Measurements from ENCODE around the gene AFG1L.
A peak's percentile ranks its signal among the peaks of the same experiment; 100 is the strongest.
"Not testable (repeated sequence)": the region's sequence is repeated elsewhere in the genome, so short reads cannot be mapped to it uniquely, and the experiment has no call there.

The AFG1L gene

DNA sequence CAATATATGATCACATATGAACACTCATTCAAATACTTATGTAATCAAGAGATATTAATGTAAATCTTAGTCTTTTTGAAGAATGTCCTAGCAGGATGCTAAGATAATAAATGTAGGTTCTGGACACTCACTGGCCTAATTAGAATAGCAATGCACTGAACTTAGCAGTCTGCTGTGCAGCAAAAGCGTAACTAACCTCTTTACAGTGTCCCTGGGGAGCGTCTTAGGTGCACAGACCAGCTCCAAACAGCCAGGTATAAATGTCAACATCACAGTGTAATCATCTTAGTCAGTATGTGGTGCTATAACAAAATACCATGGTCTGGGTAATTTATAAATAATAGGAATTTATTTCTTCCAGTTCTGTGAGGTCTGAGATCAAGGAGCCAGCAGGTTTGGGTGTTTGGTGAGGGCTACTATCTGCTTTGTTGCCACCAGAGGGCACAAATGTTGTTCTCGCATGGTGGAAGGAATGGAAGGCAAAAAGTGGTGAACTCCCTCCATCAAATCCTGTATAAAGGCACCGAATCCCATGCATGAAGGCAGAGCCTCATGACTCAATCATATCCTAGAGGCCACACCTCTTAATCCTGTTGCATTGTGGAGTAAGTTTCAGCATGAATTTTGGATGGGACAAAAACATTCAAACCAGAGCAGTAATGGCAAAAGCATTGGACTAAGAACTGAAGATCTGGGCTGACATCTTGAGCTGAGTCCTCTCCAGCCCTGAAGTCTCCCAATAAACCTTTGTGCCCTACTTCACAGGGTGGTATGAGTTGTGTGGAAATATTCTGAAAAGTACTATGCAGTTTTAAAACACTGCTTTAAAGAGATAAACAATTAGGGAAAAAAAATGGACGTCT lies 224.1 kb downstream of the AFG1L start:
- DNase-seq (ENCODE audit: low spot score), result no peak

DNA sequence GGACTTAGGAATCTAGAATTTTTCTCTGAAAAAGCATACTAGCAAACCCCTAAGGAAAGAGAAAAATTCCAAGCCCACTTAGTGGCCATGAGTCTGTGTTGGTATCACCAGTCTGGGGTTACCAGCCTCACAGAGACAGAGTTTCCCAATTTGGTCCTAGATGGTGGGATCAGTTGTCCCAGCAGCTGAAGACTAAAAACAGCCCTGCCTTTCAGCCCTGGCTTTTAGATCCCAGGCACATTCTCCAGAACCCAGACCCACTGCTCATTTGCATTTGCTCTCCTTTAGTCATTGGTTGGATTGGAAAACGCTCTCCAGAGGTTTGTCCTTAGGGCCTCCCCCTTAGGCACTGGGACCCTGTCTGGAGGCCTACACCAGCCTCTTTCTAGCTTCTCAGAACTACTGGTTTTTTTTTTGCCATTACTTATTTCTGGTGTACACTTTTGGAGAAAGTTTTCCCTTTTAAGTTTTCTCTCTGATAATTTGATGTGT lies 226.8 kb downstream of the AFG1L start:
- no peak for DNase-seq (ENCODE audit: low spot score)

DNA sequence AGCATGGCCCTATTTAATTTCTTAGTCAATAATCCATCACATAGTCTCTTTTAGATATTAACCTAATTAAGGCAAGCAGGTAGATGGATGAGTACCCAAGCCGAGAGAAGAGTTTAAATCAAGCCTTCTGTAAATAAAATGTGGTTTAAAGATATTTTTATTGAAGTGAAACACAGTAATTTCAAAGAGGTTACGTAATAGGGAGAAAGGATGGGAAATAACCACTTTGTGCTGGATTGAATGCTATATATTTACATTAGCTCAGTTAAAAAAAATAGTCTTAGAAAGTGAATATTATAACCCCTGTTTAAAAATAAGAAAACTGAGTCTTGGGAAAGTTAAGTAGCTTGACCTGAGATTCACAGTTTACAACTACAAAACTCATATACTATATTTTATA lies 228.8 kb downstream of the AFG1L start:
- DNase-seq (ENCODE audit: low spot score), result no peak

DNA sequence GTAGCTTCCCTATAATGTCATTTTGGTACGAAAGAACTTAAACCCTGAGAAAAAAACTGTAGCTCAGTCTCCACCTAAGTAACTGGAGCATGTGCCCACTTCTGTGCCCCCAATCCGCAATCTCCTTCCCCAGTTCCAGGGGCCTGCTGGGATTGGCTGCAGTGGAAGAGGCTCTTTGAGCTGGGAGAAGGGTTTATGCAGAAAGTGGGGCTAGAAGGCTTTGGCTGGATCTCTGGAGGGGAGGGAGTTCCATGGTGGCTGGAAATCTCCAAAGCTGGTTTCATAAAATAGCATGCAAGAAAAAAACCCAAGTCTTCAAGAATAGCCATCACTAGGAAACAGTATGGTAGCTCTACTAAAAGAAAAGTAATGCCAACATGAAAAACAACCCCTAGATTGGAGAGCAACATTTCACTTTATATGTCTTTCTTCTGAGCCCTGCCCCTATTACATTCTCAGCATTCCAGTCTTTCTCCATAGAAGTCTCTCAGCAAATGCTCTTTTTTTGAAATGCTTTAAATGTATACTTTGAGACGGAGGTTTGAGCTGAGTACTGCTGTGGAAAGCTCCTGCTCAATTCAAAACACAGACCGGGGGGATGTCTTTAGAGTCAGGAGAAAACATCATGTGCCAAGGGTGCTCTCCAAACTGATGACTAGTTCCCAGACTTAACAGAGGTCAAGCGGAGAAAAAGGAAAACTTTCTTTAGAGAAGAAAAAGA lies 229.8 kb downstream of the AFG1L start:
- peak; percentile 14 for DNase-seq (ENCODE audit: low spot score)

DNA sequence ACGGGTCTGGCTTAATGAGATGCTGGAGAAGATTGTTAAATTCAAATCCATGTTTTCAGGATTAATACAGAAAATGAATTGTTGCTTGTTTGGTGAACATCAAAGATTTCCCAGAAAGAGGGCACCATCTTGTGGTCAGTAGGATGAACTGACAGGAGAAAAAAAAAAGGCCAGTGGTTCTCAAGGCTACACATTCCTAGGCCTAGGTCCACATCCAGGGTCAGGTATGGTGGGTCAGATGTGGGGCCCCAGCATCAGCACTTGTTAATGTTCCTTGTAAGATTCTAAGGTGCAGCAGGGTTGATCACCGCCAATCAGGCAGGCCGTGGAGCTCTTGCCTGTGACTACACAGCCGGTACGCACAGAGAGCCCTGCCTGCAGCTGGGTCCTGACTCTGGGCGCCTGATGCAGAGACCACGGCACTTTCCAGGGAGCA lies 231.9 kb downstream of the AFG1L start:
- peak; percentile 39 for DNase-seq (ENCODE audit: low spot score)

DNA sequence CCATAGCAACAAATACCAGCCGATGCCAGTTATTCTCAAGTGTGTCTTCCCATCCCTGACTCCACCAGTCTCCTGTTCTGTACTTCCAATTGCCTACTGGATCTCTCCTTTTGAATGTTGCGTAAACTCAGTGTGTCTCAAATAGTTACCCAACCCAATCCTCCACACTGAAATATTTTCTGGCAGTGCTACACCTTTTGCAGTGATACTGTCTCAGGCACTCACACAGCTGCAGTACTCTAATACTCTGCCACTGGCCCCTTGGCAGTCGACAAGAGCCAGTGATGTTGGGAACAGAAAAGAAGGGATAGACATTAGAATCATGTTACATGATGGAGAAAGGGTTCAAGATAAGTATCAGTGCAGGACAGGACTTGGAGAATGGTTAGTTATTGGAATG lies 234.0 kb downstream of the AFG1L start:
- no peak for DNase-seq (ENCODE audit: low spot score)

DNA sequence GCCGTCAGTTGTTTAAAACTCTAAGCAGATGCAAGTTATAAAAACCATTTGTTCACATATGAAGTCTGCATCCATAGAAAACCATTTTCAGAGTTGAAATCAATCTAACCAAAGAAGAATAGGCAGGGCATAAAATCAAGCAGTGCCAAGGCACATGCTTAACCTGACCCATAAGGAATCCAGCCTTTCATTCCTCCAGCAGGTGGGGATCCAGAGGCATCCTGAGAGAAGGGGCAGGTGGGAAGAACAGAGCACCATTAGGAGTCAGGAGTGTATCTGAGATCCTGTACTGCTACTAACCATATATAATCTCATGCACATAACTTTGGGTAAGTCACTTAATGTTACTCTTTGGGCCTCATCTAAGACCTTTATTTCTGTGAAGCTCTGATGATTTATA lies 236.5 kb downstream of the AFG1L start:
- DNase-seq (ENCODE audit: low spot score), result no peak

DNA sequence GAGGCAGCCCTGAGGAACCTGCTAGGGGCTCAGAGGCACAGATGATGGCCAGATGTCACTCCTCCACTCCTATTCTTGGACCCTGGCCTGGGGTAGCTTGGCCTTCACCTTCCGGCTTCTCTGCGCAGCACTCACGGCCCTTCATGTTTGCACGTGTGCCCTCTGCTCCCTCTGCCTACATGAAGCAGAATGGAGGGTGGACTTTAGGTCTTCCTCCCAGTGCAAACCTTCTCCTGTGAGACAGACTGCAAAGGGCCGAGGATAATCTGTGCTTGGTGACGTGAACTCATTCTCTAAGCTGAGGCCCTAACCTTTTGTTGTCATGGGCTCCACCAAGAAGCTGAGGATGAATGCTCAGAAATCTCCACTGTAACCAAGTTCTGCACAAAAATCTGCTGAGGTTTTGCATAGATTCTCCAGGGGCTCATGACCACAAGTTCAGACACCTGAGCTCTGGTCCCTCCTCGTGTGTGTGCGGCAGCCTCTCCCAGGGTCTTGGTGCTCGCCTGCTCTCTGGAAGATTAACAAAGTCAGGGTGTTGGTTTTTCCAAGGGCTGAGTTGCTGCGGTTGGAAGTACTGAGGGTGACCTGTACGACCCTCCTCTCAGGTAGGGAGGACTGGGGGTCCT lies 240.4 kb downstream of the AFG1L start:
- DNase-seq (ENCODE audit: low spot score), result no peak

DNA sequence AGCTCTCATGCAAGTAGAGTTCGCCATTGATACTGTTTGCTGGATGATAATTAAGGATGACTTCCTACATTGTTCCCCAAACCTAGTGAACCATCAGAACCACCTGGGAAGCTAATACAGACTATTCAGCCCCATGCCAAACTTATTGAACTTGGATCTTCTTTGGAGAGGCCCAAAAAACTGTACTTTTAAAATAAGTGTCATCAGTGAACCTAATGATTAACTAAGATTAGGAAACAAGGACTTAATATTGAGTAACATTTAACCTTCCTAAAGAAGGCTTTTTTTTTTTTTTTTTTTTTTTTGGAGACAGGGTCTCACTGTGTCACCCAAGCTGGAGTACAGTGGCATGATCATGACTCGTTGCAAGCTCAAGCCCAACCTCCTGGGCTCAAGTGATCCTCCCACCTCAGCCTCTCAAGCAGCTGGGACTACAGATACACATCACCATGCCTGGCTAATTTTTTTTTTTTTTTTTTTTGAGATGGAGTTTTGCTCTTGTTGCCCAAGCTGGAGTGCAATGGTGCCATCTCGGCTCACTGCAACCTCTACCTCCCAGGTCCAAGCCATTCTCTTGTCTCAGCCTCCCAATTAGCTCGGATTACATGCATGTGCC lies 241.2 kb downstream of the AFG1L start:
- DNase-seq (ENCODE audit: low spot score), result not testable (repeated sequence)

DNA sequence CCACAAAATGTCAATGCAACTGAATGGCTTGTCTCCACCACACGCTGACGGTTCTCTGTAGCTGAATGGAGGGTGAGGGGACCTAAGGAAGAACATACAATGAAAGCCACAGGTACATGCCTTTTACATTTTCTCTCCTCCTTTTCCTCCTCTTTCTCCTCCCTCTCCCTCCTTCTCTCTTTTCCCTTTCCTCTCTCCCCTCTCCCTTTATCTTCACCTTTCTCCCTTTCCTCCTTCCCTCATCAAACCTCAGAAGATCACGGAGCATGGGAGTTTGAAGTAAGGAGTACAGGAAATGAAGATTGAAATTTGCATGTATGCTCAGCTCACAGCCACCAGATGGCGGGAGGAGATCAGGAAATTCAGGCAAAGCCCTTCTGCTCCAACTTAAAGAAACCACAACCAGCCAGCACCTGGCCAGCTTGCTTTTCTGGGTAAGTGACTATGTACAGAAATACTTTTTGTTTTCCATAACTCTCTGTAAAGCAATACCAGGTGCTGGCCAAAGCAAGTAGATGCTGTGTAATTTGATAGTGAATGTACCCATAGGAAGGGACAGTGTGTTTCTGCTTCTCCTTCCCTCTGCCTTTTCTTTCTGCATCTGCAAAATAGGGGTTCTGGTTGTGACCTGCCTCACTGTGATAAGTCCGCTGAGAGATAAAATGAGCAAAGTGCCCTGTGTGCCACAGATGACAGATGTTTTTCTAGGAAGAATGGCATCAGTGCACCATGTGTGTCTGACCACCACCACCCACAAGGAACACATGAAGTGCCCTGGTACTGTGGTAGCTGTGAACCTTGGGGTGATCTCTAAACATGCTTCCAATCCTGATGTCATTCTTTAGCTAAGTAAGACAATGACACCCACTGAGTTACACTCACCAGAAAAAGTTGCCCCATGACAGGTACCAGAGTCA lies 247.2 kb downstream of the AFG1L start:
- DNase-seq (ENCODE audit: low spot score), result peak; percentile 50

DNA sequence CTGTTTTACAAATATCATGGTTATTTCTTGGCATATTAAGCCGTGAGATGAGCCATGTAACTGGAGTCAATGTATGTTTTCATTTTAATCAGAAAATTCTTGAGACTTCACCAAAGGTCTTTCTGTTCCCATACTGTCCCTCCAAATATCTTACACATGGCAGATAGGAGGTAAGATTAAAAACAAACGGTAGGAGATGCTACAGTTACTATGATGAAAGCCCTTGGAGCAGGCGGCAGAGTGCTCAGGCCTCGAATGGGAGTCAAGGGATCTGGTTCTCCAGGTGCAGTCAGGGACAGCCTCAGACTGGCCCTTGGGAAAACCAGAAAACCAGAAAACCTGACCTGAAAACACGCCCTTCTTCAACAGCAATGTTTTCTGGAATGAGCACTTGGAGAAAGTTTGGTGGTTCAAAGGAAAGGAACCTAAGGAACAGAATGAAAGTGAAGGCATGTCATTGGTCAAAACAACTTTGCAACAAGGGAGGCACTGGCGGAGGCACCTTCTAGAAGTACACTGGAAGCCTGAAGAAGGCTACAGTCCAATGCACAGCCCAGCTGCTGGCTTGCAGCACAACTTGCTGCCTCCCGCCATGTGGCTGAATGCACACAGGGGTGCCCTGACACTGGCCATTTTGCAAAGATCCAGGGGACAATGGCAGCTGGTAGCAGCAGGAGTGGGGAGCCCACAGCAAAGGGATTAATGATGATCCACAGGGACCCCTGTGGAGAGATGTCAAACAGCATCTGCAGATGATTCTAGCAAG lies 248.5 kb downstream of the AFG1L start:
- DNase-seq (ENCODE audit: low spot score), result no peak

DNA sequence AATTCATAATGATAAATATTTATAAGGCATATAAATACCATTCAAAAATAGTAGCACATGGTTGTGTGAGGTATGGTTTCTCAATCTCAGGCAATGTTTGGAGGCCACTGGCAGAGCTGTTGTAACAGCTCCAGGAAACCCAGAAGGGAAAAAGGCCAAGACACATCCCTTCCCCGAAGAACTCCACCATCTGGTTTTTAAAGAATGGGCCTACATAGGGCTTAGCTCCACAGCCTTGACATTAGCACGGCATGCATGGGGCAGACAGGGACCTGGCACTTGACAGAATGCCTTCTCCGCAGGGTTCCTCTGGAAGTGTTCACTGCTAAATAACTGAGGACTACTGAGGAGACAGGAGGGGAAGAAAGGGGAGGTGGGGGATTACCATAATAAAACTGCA lies 249.8 kb downstream of the AFG1L start:
- DNase-seq (ENCODE audit: low spot score), result no peak

DNA sequence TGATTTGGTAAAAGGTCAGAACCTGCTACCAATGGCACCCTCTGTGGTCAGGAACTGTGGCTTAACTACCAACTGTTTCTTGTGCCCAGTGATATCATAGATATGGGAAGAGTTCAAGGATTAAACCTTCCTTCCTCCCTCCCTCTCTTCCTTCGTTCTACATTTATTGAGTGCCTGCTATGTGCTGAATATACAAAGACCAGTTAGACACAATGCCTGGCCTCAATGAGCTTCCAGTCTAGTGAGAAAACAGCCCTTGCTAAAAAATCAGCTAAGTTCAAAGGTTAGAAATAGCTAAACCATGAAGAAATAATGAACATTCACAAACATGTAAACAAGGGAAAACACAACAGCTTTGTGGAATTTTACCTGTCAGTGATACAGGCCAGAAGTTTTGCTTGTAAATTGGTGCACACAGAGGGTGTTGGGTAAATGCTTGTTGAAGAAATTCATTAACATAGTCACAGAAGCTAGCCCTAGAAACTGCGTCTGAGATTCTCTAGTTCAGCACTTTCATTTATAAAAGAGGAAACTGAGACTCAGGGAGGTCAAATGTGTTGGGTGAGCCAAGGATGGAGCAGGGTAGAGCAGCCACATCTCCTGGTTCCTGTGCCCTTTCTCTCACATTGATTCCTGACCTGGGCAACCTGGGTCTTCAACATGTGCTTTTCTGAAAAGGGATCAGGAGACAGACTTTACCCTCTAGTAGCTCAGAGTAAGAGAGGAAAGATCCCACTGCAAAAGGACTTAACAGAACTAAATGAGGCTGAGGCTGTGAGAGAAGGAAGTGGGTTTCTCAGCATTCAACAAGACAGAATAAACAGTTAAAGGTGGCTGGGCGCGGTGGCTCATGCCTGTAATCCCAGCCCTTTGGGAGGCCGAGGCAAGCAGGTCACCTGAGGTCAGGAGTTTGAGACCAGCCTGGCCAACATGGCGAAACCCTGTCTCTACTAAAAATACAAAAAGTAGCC lies 251.5 kb downstream of the AFG1L start:
- DNase-seq (ENCODE audit: low spot score), result no peak

DNA sequence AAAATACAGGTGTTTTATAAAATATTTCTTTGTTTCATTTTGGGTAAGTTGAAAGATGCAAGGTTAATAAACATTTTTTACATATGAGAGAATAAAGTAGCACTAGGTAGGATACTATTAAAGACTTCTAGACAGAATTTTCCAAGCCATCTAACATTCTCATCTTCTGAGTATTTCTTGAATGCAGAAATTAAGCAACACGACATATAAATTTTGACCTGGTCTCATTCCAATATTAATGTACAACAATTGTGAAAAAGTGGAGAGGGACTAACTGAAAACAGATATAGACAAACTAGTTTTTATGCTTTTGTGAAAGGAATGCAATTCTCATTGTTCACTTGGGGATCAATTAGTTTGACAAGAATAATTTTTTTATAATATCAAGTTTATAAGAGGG lies 254.4 kb downstream of the AFG1L start:
- no peak for DNase-seq (ENCODE audit: low spot score)

DNA sequence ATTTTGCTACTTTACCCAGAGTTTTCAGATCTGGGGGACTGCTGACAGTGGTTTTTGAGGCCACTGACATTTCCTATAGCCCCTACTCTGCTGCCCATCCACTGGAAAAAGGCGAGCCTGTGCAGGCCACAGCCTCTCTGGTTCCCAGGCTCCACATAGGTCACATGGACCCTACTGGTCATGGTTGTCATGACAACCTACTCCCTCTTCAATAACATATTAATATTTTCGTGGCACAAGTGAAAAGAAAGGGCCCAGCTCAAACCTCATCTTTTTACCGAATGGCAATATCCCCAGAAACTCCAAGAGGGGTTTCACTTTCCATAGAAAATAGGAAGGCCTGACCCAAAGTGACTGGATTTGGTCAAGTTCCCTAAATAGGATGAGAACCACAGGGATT lies 254.9 kb downstream of the AFG1L start:
- DNase-seq (ENCODE audit: low spot score), result peak; percentile 58

DNA sequence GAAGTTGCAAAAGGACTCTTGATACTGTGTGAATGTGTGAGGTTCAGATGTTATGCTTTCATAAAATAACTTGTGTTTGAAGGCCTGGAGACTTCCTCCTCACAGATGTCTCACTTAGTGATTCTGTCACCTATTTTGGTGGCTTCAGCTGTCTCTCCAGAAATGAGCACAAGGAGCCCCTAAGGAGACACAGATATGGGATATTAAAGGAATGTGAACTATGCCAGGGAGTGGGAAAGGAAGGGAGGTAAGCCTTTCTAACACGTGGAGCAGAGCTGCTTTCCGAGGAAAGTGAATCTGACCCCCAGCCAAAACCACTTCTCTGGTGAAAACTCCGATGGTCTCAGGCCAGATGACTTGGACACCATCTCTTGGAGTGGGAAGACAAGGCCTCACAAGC lies 255.4 kb downstream of the AFG1L start:
- no peak for DNase-seq (ENCODE audit: low spot score)

DNA sequence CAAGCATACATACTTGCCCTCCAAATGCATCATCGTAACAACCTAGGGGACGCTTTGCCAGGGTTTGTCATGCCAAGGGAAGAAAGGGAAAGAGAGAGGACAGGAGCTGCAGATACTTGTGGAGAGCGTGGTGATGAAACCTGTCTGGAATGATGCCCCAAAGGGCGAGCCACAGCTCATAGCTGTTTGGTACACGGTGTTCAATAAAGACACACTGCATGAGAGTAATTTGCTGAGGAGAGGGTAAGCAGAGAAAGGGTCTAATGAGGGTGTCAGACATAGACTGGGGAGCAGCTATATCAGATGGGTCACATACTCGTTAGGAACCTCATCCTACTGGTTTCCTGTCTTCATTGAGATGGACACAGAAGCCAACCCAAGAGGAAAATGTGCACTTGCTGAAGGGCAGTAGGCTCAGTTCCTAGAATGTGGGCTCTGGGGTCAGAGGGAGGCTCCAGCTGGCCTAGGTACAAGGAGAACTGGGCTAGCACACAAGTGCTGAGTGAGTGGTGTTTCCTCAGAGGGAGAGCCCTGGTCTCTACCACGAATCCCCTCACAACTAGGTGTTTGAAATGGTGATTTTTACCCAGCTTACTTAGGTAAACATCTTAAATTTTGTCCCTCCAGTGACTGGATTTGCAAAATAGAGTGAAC lies 260.7 kb downstream of the AFG1L start:
- no peak for DNase-seq (ENCODE audit: low spot score)

DNA sequence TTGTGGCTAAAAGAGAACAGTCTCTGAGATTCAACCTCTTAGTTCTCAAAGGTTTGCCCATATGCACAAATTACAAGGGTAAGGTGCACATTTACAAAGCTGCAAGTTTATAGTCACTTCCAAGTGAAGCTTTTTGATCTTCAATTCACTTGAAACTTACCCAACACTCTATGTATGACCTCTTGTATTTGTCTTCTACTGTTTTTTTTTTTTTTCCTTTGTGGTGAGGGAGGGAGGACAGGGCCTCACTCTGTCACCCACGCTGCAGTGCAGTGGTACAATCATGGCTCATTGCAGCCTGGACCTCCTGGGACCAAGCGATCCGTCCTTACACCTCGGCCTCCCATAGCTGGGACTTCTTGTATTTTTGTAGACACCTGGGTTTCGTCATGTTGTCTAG lies 261.4 kb downstream of the AFG1L start:
- DNase-seq (ENCODE audit: low spot score), result no peak
